NCI-H2107 treated with DMSO at 0.1 percent for 48 hours (cell line): ENCODE measurements around the gene FLOT1.
A peak's percentile ranks its signal among the peaks of the same experiment; 100 is the strongest.

Experiments
- DNase-seq: peaks from one replicate; lab custom pipeline; 2025; ENCODE audit not compliant: unreplicated experiment; lab: John Stamatoyannopoulos, UW

The FLOT1 gene

GRCh38 chr6:30705620-30706019 is 36.9 kb downstream of the FLOT1 start:
- DNase-seq = no peak

GRCh38 chr6:30703821-30704220 is 38.7 kb downstream of the FLOT1 start:
- no peak for DNase-seq

GRCh38 chr6:30703011-30703410 is 39.5 kb downstream of the FLOT1 start:
- no peak for DNase-seq

DNA sequence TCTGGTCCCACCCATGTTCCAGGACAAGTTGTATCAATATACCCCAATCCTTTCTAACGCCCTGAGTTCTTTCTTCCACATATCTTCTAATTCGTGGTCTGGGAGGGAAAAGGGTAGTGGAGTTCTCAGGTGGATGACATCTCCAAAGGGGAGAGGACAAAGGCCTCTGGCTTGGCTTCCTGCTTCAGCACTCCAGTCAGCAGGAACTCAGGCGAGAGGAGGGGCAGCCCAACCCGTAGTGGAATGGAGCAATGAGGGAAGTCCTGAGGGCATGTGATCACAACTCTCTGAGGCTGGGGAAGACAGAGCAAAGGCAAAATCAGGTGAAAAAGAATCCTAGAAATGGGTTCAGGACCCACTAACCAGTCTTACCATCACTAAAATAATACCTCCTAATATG is 42.1 kb downstream of the FLOT1 start:
- no peak for DNase-seq

GRCh38 chr6:30696432-30696831 is 46.1 kb downstream of the FLOT1 start:
- DNase-seq = no peak

GRCh38 chr6:30691208-30691847 is 51.2 kb downstream of the FLOT1 start:
- DNase-seq = no peak

DNA sequence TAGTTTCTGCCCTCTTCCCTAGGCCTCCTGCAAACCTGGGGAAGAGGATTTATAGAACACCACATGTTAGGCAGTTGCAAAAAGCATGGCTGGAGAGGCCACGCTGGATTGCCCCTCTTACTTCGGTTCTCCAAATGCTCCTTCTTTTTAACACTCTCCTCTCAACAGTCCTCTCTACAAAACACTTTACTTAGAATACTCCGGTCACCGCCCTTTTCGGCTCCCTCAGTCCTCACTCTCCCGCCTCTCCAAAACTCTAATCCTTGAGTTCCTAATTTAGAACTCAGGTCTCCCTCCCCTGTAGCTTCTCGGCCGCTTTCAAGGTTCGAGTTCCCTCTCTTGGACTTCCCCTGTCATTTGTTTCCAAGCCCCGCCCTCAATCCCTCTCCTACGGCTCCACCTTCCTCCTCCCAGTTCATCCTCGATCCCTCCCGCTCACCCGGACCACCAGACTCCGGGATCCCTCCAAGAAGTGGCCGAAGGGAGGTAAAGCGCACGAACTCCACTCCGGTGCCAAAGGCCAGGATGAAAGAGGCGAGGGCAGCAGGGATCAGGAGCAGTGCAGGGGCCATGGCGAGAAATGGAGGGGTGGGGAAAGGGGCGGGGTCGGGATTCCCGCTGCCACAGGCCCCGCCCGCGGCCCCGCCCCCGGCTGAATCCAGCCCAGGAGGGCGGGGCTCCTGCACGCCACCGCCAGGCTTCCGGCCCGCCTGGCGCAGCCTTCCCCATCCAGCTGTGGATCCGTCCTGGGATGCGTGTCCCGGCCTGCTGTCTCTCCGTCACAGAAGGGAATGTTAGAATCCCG is 51.9 kb downstream of the FLOT1 start, which contains the start of gene NRM:
Gene NRM (minus strand): TSS at position 582 of the 805 bp plus-strand sequence. CDS start 10 bp downstream, at position 572.
- peak; percentile 50 for DNase-seq

DNA sequence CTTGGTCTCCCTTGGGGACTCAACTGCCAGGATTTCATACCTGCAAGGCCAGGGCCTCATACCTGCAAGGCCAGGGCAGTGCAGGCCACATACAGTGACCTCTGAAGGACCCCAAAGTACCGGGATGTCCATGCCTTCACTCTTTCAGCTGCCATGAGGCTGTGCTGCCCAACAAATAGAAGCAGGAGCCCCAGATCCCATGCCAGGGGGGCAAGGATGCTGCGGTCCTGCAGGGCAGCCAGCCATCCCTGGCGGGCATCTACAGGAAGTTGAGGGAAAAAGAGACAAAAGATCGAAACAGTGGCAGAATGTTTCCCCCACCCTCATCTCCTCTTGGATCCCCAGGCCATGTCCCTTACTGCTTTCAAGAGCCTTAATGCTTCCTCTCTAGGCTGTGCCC is 52.5 kb downstream of the FLOT1 start:
- no peak for DNase-seq

DNA sequence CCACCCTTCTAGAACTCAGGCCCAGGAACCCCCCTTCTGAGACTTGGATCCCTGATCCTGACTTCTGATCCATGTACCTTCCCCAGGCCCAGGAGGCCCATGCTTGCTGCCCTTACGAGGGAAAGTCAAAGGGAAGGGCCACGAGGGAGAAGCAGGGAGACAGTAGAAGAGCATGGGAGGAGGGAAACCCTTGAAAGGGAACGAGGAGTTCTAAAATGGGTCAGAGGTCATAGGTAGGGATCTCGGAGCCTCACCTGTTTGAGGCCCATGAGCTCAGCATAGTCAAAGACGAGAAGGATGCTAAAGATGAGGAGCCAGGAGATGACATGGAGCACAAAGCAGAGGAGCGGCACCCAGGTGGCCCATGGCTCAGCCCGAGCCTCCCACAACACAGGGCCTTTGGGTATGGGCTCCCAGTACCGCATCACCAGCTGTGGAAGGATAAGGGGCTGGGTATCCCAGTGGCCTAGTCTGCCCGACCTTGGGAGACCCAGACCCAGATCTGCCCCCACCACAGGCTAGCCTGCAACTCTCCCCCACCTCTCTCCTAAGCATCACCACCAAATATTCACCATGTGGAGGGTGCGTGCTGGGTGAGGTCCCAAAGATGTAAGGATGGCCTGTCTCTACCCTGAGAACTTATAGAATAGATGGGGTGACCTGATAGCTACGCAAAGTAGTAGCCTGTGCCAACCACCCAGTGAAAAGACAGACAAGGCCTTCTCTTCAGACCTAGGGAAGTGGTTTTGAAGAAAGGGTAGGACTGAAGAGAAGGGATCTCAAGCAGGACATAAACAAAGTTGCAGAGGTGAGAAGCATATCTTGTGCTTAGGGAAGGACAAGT is 53.2 kb downstream of the FLOT1 start:
- DNase-seq = no peak

- DNase-seq = no peak
Observed at GRCh38 chr6:30688569-30688968, 53.9 kb downstream of the FLOT1 start.

GRCh38 chr6:30687659-30688431 is 54.6 kb downstream of the FLOT1 start:
- no peak for DNase-seq

DNA sequence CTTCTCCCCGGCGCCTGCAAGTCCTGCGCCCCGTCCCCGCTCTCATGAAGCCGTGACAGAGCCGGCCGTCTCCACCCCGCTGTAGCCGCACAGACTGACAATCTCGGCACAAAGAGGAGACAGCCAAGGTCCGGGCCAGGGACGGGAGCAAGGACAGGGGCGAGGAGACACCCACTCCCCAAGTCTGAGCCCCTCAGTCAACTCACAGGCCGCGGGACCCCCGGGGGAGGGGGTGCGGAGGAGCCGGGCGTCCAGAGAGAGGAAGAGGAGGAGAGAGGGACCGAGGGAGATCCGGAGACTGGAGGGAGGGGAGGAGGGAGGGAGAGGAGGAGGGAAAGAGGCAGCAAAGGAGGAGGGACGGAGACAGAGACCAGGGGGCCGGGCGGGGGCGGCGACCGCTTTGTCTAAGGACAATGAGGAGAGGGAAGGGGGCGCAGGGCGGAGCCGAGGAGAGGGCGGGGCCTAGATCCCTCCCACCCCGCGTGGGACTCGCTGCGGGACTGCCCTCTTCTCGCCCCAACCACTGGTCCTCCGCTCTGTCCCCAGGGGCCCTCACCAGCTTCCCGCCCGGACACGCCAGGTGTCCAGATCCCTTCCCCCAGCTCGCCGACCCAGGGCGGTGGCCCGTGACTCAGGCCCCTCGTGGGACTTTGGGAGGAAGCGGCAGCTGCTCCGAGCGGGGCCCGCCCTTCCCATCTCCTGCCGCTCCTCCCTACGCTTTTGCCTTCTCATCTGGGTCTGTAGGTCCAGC is 55.4 kb downstream of the FLOT1 start:
- DNase-seq = peak; percentile 41

GRCh38 chr6:30686009-30686907 is 56.2 kb downstream of the FLOT1 start, which contains the start of gene PPP1R18:
Gene PPP1R18 (minus strand): TSS chr6:30686645. CDS start chr6:30686018, 627 bp downstream.
- no peak for DNase-seq

DNA sequence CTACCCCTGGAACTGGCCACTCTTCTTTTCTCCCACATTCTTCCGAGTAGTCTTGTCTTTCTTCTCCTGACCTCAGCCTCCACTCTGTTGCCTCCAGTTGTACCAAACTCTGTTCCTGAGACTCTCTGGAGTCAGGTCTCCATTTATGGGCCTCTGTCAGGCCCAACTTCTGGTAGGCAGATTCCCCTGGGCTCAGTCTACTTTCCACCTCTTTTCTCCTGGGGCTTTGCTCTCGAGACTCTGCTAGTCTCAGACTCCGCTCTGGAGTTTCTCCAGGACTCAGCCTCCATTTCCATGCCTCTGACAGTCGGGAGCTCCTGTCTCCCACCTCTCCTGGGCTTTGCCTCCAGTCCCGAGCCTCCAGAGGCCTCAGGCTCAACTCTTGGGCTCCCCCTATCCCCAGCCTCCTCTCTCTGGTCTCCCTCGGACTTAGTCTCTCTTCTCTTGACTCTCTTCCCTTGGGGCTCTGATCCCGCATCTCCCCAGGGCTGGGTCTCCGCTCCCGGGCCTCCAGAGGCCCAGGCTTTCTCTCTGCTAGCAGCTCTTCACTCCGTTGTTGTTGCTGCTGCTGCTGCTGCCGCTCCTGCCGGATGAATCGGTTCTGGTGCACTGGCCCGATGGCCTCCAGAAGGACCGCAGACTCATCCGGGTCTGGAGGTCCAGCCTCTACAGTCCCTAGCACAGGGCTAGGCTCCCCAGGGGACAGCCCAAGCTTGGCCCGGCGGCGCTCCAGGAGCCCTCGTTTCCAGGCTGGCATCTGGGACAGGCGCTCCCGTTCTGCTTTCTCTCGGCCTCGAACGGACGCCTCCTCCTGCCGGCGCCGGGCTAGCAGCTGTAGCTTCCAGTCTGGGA is 57.1 kb downstream of the FLOT1 start:
- no peak for DNase-seq

- DNase-seq = no peak
Observed at GRCh38 chr6:30684386-30685156, 57.9 kb downstream of the FLOT1 start.

DNA sequence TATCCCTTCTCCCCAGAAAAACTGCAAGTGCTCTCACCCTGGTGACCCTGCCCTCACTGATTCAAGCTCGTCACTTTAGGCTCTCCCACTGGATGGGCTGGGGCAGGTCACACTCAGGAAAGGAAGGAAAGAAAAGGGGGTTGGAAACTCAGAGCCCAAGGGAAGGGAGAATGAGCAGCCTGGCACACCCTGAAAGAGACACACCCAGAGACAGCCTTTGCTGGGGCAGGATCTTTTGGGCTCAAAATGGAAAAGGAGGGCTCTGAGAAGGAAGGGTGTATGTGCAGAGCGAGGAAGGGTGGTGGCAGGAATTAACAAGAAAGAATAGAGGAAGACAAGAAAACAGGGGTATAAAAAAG is 58.5 kb downstream of the FLOT1 start:
- no peak for DNase-seq

GRCh38 chr6:30683183-30683979 is 59.1 kb downstream of the FLOT1 start:
- DNase-seq = no peak
